ENCODE results near the gene FHOD1.

Gene FHOD1

DNA sequence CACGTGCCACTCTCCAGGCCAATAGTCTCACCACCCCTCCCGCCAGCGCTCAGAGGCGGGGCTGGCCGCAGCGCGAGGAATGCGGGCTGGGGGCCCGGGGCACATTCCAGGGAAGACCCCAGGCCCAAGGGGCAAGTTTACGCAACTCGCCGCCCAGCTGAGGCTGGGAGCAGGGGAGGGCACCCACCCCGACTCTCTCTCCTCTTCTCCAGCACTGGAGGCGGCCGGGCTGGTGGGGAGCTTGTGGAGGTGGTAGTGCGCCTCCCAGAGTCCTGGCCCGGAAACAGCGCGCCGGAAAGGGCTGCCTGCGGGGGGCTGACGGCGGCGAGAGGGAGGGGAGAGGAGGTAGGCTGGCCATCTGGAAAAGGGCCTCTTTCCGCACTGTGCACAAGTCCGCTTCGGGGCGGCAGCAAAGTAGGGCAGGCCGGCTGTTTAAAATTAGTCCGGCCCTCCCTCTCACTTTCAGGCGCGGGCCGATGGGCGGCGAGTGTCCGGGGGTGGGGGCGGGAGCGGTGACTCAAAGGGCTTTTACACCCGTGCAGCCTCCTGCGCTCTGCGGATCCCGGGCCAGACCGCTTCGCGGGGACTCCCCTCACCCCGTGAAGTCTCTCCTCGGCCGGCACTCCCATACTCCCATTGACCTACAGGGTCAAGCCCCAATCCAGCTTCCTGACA lies 1.1 kb downstream of the FHOD1 start (continued):
- TF ChIP-seq ZBTB10 (tag by site-specific recombination; IDR thresholded peaks at IDR 0.05) (peak; percentile 97), ZNF335 (tag by site-specific recombination; conservative IDR thresholded peaks at IDR 0.05) (peak; percentile 80), ZNF292 (tag by site-specific recombination; IDR thresholded peaks at IDR 0.05; ENCODE audit: borderline replicate concordance, low read depth) (no peak), CTCF (tag by site-specific recombination; IDR thresholded peaks at IDR 0.05) (peak; percentile 94), ZNF555 (tag by site-specific recombination; conservative IDR thresholded peaks at IDR 0.05) (no peak), ZBTB8A (tag by site-specific recombination; IDR thresholded peaks at IDR 0.05) (peak; percentile 89), ZNF549 (tag by site-specific recombination; IDR thresholded peaks at IDR 0.05) (no peak), IKZF3 (tag by site-specific recombination; IDR thresholded peaks at IDR 0.05) (peak; percentile 71), REPIN1 (tag by site-specific recombination; IDR thresholded peaks at IDR 0.05; ENCODE audit: low read depth) (0 out of 2 replicates have a peak, but pooled peaks have one; percentile 54), ZNF561 (tag by site-specific recombination; IDR thresholded peaks at IDR 0.05; ENCODE audit: borderline replicate concordance) (no peak), HOXC10 (CRISPR knock-in tag; IDR thresholded peaks at IDR 0.05) (no peak), ZNF843 (tag by site-specific recombination; IDR thresholded peaks at IDR 0.05) (peak; percentile 38; the same call in 1 of the 2 replicates), ATF2 (tag by site-specific recombination; IDR thresholded peaks at IDR 0.05; ENCODE audit: low read depth) (no peak), WT1 (tag by site-specific recombination; IDR thresholded peaks at IDR 0.05) (peak; percentile 81), ZNF211 (tag by site-specific recombination; IDR thresholded peaks at IDR 0.05; ENCODE audit: low read depth) (no peak), ZNF514 (tag by site-specific recombination; IDR thresholded peaks at IDR 0.05) (no peak), KLF9 (tag by site-specific recombination; IDR thresholded peaks at IDR 0.05; ENCODE audit: low read depth) (peak; percentile 82; the same call in 1 of the 2 replicates), ZNF510 (tag by site-specific recombination; IDR thresholded peaks at IDR 0.05; ENCODE audit: insufficient replicate concordance) (no peak), ZNF16 (tag by site-specific recombination; IDR thresholded peaks at IDR 0.05; ENCODE audit: low read depth) (no peak), GLIS1 (tag by site-specific recombination; IDR thresholded peaks at IDR 0.05) (peak; percentile 84), ZNF623 (tag by site-specific recombination; IDR thresholded peaks at IDR 0.05) (no peak), SP3 (tag by site-specific recombination; IDR thresholded peaks at IDR 0.05) (peak; percentile 82), ZNF324 (tag by site-specific recombination; IDR thresholded peaks at IDR 0.05) (no peak; the same call in 1 of the 2 replicates), ZNF580 (tag by site-specific recombination; IDR thresholded peaks at IDR 0.05) (peak; percentile 70; the same call in 1 of the 2 replicates), KLF10 (tag by site-specific recombination; IDR thresholded peaks at IDR 0.05) (no peak; the same call in 1 of the 2 replicates), ZSCAN23 (tag by site-specific recombination; IDR thresholded peaks at IDR 0.05) (no peak), ZNF629 (tag by site-specific recombination; IDR thresholded peaks at IDR 0.05) (peak; percentile 35; the same call in 1 of the 2 replicates)
- TF ChIP-seq, protein P1, sequence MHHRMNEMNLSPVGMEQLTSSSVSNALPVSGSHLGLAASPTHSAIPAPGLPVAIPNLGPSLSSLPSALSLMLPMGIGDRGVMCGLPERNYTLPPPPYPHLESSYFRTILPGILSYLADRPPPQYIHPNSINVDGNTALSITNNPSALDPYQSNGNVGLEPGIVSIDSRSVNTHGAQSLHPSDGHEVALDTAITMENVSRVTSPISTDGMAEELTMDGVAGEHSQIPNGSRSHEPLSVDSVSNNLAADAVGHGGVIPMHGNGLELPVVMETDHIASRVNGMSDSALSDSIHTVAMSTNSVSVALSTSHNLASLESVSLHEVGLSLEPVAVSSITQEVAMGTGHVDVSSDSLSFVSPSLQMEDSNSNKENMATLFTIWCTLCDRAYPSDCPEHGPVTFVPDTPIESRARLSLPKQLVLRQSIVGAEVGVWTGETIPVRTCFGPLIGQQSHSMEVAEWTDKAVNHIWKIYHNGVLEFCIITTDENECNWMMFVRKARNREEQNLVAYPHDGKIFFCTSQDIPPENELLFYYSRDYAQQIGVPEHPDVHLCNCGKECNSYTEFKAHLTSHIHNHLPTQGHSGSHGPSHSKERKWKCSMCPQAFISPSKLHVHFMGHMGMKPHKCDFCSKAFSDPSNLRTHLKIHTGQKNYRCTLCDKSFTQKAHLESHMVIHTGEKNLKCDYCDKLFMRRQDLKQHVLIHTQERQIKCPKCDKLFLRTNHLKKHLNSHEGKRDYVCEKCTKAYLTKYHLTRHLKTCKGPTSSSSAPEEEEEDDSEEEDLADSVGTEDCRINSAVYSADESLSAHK (tag by site-specific recombination; IDR thresholded peaks at IDR 0.05), result no peak
- TF ChIP-seq, protein P2, sequence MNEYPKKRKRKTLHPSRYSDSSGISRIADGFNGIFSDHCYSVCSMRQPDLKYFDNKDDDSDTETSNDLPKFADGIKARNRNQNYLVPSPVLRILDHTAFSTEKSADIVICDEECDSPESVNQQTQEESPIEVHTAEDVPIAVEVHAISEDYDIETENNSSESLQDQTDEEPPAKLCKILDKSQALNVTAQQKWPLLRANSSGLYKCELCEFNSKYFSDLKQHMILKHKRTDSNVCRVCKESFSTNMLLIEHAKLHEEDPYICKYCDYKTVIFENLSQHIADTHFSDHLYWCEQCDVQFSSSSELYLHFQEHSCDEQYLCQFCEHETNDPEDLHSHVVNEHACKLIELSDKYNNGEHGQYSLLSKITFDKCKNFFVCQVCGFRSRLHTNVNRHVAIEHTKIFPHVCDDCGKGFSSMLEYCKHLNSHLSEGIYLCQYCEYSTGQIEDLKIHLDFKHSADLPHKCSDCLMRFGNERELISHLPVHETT (tag by site-specific recombination; IDR thresholded peaks at IDR 0.05), result 0 out of 2 replicates have a peak, but pooled peaks have one; percentile 26

All from HEK293 (cell line).